GM13976 (cell line): ENCODE data around the gene ARFIP1.
A peak's percentile ranks its signal among the peaks of the same experiment; 100 is the strongest.
"Not testable (repeated sequence)": the region's sequence is repeated elsewhere in the genome, so short reads cannot be mapped to it uniquely, and the experiment has no call there.

Experiments used
- DNase-seq: peaks from one replicate; pipeline ENCODE4 v3.0.0; 2012; ENCODE audit warnings: low spot score
- CTCF ChIP-seq: IDR thresholded peaks from 2 replicates; pipeline ENCODE4 v1.5.1; 2012; ENCODE audit warnings: borderline replicate concordance, mild to moderate bottlenecking; ENCODE audit not compliant: insufficient read depth; ENCODE audit errors: extremely low read depth, missing control alignments, control extremely low read depth
- in situ Hi-C: fragments of 300-500 bp; cut with MboI; formaldehyde crosslinking; loops from one replicate; pipeline ENCODE4 v1.12.0; 2022; ENCODE audit warnings: low sequenced_read_pairs, mixed read lengths, inconsistent platforms; ENCODE audit not compliant: unreplicated experiment

The ARFIP1 gene

GRCh38 chr4:152850377-152850776, 70.6 kb downstream of the ARFIP1 start:
- in situ Hi-C loops = no loop called here
- peak; percentile 24 for DNase-seq
- no peak for TF ChIP-seq CTCF

- no peak for DNase-seq
- no peak for TF ChIP-seq CTCF
- in situ Hi-C loops = no loop called here
Measured at GRCh38 chr4:152851226-152851625, 71.5 kb downstream of the ARFIP1 start.

GRCh38 chr4:152853293-152853692, 73.5 kb downstream of the ARFIP1 start:
- no peak for TF ChIP-seq CTCF
- in situ Hi-C loops = no loop called here
- no peak for DNase-seq

GRCh38 chr4:152854016-152854415, 74.3 kb downstream of the ARFIP1 start:
- in situ Hi-C loops, DNase-seq: not testable (repeated sequence)

GRCh38 chr4:152856960-152857359, 77.2 kb downstream of the ARFIP1 start:
- no peak for DNase-seq
- in situ Hi-C loops = no loop called here
- TF ChIP-seq CTCF = no peak

- no peak for DNase-seq
- TF ChIP-seq CTCF = no peak
- in situ Hi-C loops = no loop called here
Measured at GRCh38 chr4:152858934-152859333, 79.2 kb downstream of the ARFIP1 start.

- DNase-seq = no peak
- TF ChIP-seq CTCF = no peak
Measured at GRCh38 chr4:152860046-152860445, 80.3 kb downstream of the ARFIP1 start.

More at GRCh38 chr4:152860046-152860445, 80.3 kb downstream of the ARFIP1 start:
- in situ Hi-C loops = no loop called here
